Loucy (cell line): ENCODE measurements around the gene RBMS3.

Experiments used
- H2AFZ ChIP-seq: fragments of 200-600 bp; sonication (generic); 2 replicates; pipeline ENCODE4 v1.6.0; 2016; ENCODE audit warnings: antibody characterized with exemption, mild to moderate bottlenecking, low read length, moderate library complexity
- H3F3A ChIP-seq: fragments of 200-600 bp; 2 replicates; pipeline ENCODE4 v1.6.0; 2016; ENCODE audit warnings: antibody characterized with exemption, low read depth, mild to moderate bottlenecking
- H3K27me3 ChIP-seq: fragments of 200-600 bp; sonication (generic); 2 replicates; pipeline ENCODE4 v1.6.1; 2014; ENCODE audit warnings: low read length, mild to moderate bottlenecking; ENCODE audit not compliant: insufficient read depth, poor library complexity, severe bottlenecking
- H3K36me3 ChIP-seq: fragments of 200-600 bp; sonication (generic); 2 replicates; pipeline ENCODE4 v1.6.1; 2016; ENCODE audit warnings: low read length; ENCODE audit not compliant: insufficient read depth
- H3K4me1 ChIP-seq: fragments of 200-600 bp; sonication (generic); 2 replicates; pipeline ENCODE4 v1.5.1; 2014; ENCODE audit warnings: low read length, mild to moderate bottlenecking; ENCODE audit not compliant: insufficient read depth, poor library complexity, severe bottlenecking
- H3K4me2 ChIP-seq: fragments of 200-600 bp; sonication (generic); 2 replicates; pipeline ENCODE4 v1.6.0; 2014; ENCODE audit warnings: antibody characterized with exemption, low read length, low read depth, mild to moderate bottlenecking; ENCODE audit not compliant: poor library complexity, severe bottlenecking
- H3K4me3 ChIP-seq: fragments of 200-600 bp; sonication (generic); 2 replicates; pipeline ENCODE4 v1.5.1; 2014; ENCODE audit warnings: low read length, mild to moderate bottlenecking, mixed read lengths; ENCODE audit not compliant: poor library complexity, severe bottlenecking
- H3K79me2 ChIP-seq: fragments of 200-600 bp; sonication (generic); 2 replicates; pipeline ENCODE4 v1.6.1; 2014; ENCODE audit warnings: low read length; ENCODE audit not compliant: insufficient read depth
- H3K9ac ChIP-seq: fragments of 200-600 bp; sonication (generic); 2 replicates; pipeline ENCODE4 v1.6.0; 2014; ENCODE audit warnings: mild to moderate bottlenecking, low read depth, low read length, moderate library complexity; ENCODE audit not compliant: poor library complexity, severe bottlenecking
- H3K9me2 ChIP-seq: fragments of 200-600 bp; sonication (generic); replicated peaks from 2 replicates; pipeline ENCODE4 v1.6.1; 2016; ENCODE audit warnings: low read depth, low read length, mixed read lengths
- H3K9me3 ChIP-seq: fragments of 200-600 bp; sonication (generic); 2 replicates; pipeline ENCODE4 v1.6.1; 2014; ENCODE audit warnings: mild to moderate bottlenecking, antibody characterized with exemption, low read length, low read depth; ENCODE audit not compliant: insufficient read depth
- H4K20me1 ChIP-seq: fragments of 200-600 bp; sonication (generic); 2 replicates; pipeline ENCODE4 v1.6.0; 2014; ENCODE audit warnings: antibody characterized with exemption, low read length, mild to moderate bottlenecking; ENCODE audit not compliant: insufficient read depth, poor library complexity, severe bottlenecking
- EZH2phosphoT487 ChIP-seq: fragments of 200-600 bp; IDR thresholded peaks from 2 replicates; pipeline ENCODE4 v1.6.1; 2018; ENCODE audit warnings: antibody characterized with exemption, mild to moderate bottlenecking, moderate library complexity, borderline replicate concordance
- TF ChIP-seq, protein P1 (sequence below): fragments of 200-600 bp; sonication (generic); conservative IDR thresholded peaks from 2 replicates; pipeline ENCODE4 v1.5.1; 2014; ENCODE audit warnings: mild to moderate bottlenecking, antibody characterized with exemption, low read length

RBMS3 gene

DNA sequence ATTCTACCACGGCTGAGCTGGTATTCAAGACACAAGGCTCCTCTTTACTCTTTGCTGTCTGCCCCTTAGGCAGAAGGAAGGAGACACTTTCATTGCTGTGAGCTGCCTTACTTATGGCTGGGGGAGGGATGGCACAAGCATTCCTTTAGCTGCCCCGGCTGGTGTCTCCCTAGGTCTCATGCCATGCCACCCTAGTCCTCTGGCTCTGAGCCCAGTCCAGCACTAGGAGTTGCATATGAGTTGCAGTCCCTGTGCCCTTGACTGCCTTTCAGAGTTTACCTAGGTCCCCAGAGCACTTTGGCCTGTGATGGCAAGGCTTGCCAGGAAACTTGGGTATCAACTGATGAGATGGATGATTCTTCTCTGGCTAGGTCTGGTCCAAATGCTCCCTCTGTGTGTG, 296.4 kb downstream of the RBMS3 start:
- Histone ChIP-seq H3K4me3 (no peak overlapping the region), H3K4me1 (no peaks in the 10 kb centered on the region), H3K4me2 (no peak overlapping the region), H3K9ac (no peak overlapping the region), H3K27me3 (no peaks in the 10 kb centered on the region), H2AFZ (no peak overlapping the region), H3K79me2 (no peaks in the 10 kb centered on the region), H3K36me3 (no peaks in the 10 kb centered on the region), H3K9me2 (no peaks in the 10 kb centered on the region), H4K20me1 (no peaks in the 10 kb centered on the region), H3F3A (no peaks in the 10 kb centered on the region), H3K9me3 (no peaks in the 10 kb centered on the region)
- no peak for TF ChIP-seq EZH2phosphoT487
- TF ChIP-seq, protein P1, sequence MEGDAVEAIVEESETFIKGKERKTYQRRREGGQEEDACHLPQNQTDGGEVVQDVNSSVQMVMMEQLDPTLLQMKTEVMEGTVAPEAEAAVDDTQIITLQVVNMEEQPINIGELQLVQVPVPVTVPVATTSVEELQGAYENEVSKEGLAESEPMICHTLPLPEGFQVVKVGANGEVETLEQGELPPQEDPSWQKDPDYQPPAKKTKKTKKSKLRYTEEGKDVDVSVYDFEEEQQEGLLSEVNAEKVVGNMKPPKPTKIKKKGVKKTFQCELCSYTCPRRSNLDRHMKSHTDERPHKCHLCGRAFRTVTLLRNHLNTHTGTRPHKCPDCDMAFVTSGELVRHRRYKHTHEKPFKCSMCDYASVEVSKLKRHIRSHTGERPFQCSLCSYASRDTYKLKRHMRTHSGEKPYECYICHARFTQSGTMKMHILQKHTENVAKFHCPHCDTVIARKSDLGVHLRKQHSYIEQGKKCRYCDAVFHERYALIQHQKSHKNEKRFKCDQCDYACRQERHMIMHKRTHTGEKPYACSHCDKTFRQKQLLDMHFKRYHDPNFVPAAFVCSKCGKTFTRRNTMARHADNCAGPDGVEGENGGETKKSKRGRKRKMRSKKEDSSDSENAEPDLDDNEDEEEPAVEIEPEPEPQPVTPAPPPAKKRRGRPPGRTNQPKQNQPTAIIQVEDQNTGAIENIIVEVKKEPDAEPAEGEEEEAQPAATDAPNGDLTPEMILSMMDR, result no peak

DNA sequence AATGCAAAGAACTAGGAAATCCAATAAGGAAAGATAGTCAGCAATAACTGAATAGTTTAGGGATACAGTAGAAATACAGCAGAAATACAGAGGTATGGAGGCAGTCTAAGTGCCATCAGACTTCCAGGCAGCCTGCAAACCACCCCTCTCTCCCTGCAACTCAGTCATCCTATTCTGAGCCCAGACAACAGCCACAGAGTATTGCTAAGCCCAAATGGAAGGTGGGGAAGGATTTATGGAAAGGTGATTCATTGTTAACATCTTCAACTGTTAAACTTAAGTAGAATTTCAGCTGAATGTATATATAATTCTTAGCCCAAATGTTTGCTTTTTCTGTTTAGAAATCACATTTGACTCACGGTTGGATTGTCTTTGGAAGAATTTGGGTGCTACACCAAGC, 300.4 kb downstream of the RBMS3 start:
- Histone ChIP-seq H3K4me3 (no peak overlapping the region), H3K9me3 (no peaks in the 10 kb centered on the region), H2AFZ (no peak overlapping the region), H3K27me3 (no peaks in the 10 kb centered on the region), H3K36me3 (no peaks in the 10 kb centered on the region), H3K4me1 (no peaks in the 10 kb centered on the region), H3K4me2 (no peak overlapping the region), H3F3A (no peaks in the 10 kb centered on the region), H3K9me2 (no peaks in the 10 kb centered on the region), H3K79me2 (no peaks in the 10 kb centered on the region), H4K20me1 (no peaks in the 10 kb centered on the region), H3K9ac (no peak overlapping the region)
- TF ChIP-seq EZH2phosphoT487, result no peak
- TF ChIP-seq, protein P1, result no peak

DNA sequence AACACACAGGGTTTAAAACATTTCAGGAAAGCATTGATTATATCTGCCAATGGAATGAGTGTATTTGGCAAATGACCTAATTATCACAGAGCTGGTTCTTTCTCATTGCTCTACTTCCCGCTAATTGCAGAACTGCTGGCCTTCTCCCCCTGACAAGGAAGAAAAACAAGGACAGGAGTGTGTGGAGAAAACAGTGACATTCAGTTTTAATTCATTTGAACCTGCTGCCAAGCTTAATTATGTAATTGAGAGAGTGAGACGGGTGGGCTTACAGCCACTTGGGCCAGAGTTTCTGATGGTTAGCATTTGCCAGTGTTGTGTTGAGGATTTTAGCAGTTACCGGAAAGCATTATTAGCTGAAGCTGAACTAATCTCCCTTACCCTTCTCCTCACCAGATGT, 301.4 kb downstream of the RBMS3 start:
- no peak overlapping the region for H3K9ac ChIP-seq
- no peaks in the 10 kb centered on the region for H3K9me2 ChIP-seq
- no peaks in the 10 kb centered on the region for H3K27me3 ChIP-seq
- no peak overlapping the region for H3K4me3 ChIP-seq
- H3K4me1 ChIP-seq, result no peaks in the 10 kb centered on the region
- no peaks in the 10 kb centered on the region for H3F3A ChIP-seq
- H3K36me3 ChIP-seq, result no peaks in the 10 kb centered on the region
- no peaks in the 10 kb centered on the region for H4K20me1 ChIP-seq
- no peaks in the 10 kb centered on the region for H3K79me2 ChIP-seq
- no peak overlapping the region for H2AFZ ChIP-seq
- TF ChIP-seq EZH2phosphoT487, result no peak
- TF ChIP-seq, protein P1, result no peak
- H3K4me2 ChIP-seq, result no peak overlapping the region
- no peaks in the 10 kb centered on the region for H3K9me3 ChIP-seq
